HG03108 (cell line): ENCODE data around the gene HES5.

Experiments
- ATAC-seq: cut with Tn5 transposase; IDR thresholded peaks from one replicate; pipeline ENCODE4 v1.9.1; 2021; ENCODE audit warnings: moderate library complexity; ENCODE audit not compliant: unreplicated experiment

Gene HES5

DNA sequence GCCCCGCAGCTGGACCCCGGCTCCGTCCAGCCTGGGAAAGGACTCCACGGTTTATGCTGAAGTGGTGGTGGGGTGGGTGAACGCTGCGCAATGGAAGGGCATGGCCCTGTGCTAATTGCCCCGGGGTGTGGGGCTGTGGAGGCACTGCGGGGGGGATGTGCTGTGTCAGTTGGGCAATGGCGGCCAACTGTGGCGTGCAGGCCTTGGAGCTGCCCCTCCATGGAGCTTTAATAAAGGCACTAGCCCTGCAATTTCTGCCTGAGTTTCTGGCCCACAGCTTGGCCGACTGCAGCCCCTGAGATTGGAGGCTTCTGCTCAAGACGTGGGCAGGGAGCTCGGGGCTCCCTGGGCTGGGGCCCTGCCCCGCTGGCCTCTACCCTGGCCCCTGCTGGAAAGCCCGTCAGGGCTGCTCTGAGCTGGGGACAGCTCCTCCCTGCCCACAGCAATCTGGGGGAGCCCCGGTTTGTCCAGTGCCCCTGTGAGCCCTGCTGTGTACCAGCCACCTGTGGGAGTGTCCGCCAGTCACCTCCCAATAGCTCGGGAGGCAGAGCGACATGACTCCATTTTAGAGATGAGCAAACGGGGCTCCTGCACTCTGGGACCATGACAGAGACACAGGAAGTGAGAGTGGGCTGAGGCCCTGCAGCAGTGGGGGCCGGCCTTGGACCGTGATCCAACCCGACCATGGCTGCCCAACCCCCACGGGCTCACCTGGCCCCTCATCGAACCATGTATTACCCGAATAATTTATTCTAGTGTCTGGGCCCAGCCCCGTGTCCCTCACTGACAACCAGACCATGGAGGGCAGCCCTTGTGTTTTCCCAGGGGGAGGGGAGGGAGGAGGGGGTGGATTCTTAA lies 17.4 kb upstream of the HES5 start:
- ATAC-seq: no peak

DNA sequence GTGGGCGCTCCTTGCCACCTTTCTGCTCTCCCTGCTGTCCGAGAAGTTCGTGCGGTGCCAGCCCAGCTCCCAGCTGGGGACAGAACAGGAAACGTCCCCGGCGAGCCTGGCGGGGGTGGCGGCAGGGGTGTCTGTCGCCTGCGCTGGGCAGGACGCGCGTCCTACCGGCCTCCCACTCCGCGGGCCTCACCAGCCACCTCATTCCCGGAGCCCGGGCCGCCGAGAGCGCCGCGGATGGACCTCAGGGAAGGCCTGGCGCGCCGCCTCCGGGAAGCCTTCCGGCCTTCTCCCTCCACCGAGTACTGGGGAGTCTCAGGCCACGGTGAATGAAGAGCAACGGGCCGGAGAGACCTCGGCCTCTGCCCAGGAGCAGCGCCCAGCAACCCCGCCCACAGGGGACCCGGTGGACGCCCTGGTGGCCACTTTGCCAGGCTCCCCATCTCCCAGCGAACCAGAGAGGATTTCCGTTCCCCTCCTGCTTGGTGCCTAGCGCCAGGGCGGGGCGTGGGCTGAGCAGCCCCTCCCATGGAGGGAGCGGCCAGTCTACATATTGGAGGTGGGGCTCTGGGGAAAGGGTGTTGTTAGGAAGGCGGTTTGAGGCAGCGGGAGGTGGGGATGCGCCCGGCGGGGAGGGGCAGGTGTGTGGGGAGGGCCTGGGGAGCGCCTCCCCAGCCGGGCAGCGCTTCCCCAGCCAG lies 16.6 kb upstream of the HES5 start:
- peak; percentile 29 for ATAC-seq

DNA sequence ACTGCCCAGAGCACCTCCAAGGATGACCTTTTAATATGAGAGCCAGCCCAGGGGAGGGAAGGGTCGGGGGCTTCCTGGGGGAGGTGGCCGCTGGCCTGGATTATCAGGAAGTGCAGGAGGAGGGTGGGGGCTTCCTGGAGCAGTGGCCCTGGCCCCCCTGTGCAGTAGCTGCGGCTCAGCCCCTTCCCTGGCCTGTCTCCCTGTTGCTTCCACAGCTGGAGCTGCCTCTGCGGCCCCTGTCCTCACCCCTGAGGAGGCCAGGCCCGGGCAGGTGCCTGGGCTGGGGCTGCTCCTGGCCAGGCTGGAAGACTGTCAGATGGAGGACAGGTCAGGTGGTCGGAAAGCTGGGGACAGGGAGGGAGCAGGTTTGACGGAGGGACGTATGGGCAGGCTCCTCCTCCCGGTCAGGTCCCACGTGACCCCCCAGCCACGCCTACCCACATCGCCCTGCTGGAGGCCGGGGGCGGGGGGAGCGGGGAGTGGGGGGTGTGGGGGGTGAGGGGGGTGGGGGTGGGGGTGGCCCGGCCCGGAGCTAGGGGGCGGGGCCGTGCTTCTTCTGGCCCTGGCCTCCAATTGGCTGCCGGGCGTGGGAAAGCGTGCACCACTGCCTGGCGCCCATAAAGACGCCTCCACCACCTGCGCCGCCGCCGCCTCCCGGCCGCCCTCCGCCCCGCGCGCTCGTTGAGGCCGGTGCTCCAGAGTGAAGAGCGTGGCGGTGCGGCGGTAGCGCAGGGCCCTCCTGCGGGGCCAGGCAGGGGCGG lies 15.9 kb upstream of the HES5 start:
- peak; percentile 28 for ATAC-seq

DNA sequence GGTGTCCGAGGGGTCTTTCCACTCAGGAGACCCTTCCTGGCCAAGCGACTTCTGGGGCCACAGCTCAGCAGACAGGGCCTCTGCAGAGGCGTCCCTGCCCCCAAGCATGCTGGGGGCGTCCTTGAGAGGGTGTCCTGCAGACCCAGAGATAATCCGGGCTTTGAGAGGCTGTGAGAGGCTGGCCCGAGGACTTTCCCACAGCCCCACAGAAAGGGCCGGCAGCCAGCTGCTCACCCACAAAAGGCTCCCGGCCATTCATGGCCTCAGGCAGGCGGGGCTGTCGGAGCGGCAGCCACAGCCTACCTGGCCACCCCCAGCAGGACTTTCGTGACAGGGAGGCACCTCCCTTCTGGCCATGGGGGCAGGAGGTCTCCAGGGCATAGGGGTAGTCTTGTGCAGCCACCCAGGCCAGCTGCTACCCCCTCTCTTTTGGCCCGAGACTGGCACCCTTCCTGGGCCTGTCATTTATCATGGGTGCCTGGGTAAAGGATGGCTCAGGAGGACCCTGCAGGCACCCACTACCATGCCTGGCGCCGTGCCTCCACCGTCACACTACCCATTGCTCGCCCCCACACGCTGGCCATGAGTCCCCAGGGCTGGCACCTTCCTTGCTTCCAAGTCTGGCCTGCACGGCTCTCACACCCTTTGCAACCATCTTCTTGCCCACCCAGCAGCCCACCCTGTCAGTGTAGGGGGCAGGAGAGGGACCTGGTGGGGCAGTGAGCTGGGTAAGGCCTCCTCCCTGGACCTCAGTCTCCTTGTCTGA lies 15.0 kb upstream of the HES5 start:
- no peak for ATAC-seq

DNA sequence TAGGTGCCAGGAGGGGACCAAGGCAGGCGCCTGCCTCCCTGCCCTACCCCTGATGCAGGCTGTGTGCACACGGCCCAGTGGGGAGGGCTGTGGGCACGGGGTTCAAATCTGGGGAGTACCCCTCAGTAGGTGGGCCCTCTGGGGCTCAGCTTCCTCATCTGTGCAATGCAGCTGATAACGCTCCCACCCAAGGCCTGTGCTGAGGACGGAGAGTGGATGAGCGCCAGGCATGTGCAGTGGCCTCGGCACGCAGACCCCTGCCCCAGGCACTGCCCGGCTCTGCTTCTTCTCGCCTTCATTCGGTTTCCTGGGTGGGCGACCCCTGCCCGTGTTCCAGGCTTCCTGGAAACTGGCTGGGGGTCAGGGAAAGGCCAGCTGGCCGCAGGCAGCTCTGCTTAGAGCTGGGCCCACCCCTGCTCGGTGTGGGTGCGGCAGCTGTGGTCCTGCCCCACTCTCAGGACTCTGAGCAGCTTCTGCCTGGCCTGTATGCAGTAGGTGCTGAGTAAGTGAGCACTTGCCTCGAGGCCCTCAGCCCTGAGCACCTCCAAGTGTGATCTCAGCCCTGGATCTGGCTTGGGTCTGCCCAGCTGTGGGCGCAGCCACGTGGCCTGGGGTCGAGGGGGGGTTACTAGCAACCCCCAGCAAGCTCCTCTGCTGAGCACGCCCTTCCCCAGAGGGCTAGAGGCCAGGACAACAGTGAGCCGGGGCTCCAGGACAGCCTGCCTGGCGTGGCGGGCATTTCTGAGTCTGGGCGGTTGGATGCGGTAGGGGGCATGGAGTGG lies 14.2 kb upstream of the HES5 start:
- ATAC-seq: no peak

DNA sequence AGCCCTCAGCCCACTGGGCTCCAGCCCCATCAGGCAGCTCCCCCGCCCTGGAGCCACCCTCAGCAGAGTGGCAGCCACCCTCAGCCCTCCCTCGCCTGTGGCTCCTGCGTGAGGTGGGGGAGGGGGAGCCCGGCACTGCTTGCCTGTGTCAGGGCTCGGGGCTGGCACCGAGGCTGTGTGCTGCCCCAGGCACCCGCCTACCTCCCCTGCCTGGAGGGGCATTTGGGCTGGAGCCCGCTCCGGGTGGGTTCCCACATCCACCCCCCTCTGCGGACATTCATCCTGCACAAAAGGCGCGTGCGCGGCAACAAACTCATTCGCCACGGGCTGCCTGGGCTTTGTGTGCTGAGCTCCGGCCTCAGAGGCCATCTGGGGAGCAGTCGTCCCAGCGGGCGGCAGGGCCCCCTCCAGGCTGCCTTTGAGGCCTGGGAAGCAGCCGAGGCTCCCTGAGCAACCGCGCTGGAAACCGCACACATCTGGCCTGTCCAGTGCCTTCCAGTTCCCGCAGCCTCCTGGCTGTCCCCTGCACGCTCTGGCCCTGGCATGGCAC lies 13.6 kb upstream of the HES5 start:
- no peak for ATAC-seq

DNA sequence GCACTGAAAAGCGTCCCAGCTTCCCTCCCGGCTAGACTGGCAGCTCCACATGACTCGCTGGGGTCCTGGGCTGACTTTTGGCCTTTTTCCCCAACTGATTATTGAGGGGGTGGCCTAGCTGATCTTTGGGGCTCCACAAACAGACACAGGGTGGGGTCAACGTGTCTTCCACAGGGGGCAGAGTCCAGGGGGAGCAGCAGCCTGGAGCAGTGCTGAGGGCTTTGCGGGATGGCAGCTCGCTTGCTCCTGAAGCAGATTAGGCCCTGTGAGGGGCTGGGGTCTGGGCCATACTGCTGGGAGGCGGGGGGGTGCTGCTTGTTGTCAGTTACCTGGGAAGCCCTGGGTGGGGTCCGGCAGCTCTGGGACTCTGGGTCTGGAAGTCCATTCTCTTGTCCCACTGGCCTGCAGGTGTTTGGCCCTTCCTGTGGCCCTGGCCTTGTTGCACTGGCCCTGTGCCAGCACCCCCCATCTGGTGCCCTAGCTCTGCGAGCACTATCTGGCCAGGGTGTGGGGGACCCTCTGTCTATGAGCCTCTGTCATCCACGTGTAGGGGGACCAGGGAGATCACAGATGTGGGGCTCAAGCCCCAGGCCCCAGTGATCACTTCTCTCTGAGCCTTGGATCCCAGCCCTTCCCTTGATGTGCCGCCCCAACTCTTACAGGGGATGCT lies 12.3 kb upstream of the HES5 start:
- ATAC-seq: no peak

DNA sequence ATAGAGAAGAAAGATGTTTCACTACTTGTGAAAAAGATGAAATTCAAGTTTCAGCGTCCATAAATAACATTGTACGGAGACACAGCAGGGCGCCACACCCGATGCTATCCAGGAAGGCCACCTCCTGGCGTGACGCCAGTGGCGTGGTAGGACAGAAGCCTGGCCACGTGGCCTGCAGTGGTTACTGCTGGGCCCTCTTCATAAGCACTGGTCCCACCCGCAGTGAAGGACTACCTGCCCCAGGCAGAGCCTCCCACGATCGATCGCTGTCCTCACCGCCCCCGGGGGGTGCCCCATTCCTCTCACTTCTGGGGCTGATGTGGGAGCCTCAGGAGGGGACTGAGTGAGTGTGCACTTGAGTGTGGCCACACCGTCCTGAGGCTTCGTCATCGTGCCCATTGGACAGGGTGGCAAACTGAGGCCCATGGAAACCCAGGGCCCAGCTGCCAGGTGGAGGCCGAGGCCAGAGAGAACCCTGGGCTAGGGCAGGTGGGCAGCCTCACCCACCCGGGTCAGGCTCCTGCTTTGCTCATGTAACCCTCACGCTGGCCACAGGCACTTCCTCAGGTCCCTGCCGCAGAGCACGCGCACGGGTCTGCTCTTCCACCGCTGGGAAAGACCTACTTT lies 11.7 kb upstream of the HES5 start:
- no peak for ATAC-seq

DNA sequence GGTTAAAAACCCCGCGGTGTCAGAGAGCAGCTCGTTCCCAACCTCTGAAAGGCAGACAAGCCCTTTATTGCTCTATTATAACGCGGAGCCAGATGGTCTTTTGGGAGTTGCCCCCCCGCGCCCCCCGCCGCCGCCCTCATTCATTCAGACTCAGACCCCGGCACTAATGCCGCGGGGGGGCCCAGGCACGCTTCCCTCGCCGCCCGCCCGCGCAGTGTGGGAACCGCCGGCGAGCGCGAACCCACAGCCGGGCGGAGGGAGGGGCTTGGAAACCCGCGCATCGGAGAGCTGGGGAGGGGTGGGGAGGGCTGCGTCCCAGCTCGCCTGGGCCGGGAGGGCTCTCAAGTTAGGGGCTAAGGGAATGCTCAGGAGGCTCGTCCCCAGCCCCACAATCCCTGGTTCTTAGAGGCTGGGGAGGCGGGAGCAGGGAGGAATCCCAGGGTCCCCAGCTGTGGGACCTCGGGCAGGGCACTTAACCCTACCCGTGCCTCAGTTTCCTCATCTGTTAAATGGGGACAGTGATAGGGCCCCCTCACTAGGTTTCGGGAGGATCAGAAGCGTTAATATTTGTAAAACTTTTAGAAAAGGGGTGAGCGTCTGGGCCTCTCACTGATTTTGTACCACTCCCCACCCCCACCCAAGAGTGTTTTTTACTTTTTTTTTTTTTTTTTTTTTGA lies 10.9 kb upstream of the HES5 start:
- no peak for ATAC-seq

DNA sequence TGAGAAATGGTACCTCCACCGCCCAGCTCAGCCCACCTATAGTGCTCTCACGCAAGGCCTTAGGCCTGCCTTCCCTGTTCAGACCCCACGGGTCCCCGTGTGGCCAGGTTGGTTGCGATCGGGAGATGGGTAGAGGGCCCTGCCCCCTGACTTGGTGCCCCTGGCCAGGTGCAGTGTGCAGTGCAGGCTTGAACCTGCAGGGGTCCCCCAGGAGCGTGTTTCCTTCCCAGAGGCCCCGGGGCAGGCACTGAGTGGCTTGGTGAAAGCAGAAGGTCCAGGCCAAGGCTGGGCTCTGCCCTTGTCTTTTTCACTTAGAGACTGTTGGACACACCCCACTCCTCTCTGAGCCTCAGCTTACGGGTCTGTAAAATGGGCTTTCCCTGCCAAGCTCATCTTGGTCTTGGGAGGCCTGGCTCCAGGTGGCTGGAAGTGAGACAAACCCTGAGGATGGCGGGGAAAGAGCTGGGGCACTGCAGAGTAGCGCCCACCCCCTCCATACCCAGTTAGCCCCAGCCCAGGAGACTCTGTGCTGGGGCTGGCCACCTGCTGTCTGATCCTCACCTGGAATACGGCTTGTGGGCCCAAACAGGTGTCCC lies 9.3 kb upstream of the HES5 start:
- no peak for ATAC-seq

DNA sequence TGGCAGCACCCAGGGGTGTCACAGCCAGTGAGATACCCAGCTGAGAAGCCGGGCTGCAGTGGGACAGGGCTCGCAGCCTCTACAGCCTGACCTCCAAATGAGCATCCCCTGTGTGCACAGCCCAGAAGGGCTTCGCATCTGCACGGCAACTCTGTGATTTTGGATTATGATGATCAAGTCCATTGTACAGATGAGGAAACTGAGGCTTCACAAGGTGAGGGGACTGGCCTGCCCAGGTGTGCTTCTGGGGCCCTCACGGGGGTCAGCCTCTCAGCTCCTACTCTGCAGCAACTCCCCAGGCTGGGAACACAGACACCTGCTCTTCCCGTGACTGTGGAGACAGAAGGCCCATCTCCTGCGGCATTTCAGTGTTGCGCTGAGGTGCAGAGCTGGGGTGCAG lies 8.8 kb upstream of the HES5 start:
- no peak for ATAC-seq

DNA sequence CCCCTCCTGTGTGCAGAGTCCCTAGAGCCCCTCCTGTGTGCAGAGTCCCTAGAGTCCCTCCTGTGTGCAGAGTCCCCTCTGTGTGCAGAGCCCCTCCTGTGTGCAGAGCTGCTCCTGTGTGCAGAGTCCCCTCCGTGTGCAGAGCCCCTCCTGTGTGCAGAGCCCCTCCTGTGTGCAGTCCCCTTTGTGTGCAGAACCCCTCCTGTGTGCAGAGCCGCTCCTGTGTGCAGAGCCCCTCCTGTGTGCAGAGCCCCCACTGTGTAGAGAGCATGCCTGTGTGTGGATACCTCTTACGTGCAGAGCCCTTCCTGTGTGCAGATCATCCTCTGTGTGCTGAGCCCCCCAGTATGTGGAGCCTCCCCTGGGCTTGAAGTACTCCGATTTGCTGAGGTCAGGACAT lies 8.3 kb upstream of the HES5 start:
- ATAC-seq: no peak

DNA sequence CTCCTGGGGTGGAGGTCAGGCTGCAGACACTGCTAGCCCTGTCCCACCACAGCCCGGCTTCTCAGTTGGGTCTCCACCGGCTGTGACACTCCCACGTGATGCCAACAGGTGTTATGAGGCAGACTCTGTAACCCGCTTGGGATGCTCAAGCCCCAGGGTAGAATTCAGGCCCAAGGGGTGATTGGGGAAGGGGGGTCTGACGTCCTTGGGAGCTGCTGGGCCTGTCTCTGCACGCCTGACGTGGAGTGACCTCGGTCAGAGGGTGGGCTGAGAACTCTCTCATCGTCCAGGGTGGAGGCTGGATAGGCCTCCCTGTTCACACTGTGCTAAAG lies 7.7 kb upstream of the HES5 start:
- no peak for ATAC-seq

DNA sequence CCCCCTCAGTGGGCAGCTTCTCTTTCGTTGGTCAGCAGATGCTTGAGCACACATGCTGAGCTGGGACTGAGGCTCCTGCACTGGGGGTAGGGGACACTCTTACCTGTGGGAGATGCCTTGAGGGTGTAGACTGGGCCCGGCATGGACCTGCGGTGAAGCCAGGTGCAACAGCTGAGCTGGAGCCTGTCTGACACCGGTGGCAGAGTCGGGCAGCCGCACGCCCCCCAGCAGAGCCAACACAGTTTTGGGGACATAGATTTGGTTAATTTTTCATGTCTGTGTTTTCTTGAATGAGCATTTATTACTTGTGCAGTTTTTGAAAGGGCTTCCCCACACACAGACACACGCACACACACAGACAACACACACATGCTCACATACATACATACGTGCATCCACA lies 5.9 kb upstream of the HES5 start:
- ATAC-seq: no peak

DNA sequence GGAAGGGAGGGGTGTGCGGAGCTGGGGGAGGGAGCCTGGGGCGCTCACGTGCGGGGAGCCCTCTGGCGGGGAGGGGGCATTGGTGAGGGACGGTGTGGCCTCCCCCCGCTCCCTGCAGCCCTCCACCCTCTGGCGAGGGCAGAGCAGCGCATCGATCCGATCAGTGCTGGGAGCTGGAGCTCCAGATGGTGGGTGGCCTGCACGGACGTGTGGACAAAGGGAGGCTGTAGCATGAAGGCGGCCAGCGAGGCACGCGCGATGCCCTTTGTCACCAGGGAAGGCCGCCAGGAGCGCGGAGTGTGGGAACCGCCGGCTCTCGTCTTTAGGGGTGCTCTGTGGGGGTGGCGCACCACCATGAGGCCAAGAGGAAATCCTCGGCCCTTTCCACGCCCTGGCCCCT lies 5.4 kb upstream of the HES5 start:
- ATAC-seq: no peak

DNA sequence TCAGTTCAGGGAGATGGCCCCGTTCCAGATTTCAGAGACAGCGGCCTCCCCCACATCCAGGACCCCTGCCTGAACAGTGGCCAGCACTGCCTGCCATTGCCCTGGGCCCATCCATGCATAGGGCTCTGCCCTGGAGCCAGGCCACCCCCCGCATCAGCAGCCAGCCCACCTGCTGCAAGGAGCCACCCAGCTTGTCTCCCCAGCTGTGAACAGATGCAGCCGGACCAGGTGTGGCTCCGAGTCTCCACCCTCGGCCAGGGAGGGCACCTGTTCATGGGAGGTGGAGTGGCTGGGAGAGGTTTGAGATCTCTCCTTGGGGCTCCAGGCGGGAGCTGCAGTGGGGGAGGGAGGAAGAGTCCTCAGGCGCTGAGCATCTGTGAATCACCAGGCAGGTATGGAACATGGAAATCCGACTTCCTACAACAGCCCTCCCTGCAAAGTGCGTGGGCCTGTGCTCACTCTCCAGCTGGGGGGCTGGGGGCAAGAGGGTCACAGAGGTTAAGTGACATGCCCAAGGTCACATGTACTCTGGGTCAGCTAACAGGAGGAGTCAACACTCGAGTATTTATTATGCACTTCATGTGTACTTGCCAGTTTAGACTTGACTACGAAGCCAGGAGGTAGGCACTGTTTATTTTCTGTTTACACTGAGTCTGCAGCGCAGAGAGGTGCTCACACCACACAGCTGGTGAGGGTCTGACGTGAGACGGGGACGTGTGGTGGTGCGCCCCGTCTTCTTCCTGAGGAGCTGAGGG lies 4.8 kb upstream of the HES5 start:
- no peak for ATAC-seq

DNA sequence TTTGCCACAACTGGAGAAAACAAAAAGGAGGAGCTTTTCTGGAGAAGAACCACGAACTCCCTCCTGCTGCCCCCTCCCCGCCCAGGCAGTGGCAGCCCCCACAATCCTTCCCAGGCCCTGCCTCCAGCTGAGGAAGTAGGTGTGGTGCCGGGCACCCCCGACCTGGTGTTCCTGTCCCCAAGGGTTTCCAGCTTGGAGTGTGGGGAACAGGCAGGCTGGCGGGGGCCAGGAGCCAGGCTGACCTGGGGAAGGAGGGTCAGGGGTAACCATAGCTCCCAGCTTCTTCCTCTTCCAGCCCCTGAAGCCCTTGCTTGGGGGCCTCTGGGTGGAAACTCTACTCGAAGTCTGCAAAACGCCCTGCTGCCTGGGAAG lies 4.2 kb upstream of the HES5 start:
- no peak for ATAC-seq

DNA sequence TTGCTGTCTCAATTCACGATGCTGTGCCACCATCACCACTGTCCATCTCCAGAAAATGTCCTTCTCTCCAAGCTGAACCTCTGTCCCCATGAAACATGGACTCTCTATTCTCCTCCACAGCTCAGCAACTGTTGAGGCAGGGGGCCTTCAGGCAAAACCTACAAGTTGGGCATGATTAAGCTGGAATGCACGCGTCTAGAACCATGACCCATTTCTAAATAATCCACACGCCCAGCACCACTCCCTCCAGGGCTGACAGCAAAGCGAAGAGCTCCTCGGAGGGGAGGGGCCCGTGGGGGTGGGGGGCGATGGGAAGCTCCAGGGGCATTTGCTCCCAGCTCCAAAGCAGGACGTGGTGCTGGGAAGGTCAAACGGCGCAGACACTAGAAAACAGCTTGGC lies 3.3 kb upstream of the HES5 start:
- ATAC-seq: no peak
